K562 (cell line): Measurements from ENCODE around the gene ATXN3L. TPM values are rescaled to one million over a fixed set of nuclear protein-coding genes. Genes with fewer than 3 reads are reported as not detected.

Experiments used
- ATAC-seq: fragments of 200-7000 bp; cut with Tn5 transposase; 3 replicates; pipeline ENCODE4 v1.9.1; 2020; ENCODE audit warnings: moderate library complexity
- BruUV-seq: library from RNA; stranded (reverse); fragments of 400-500 nt; replicated peaks from 2 replicates; lab custom pipeline; 2021; lab: Mats Ljungman, UMichigan
- CTCF ChIA-PET: fragments of 300-600 bp; formaldehyde crosslinking; extraction: SDS; loops from one replicate; lab custom pipeline; 2021; ENCODE audit warnings: low intra/inter-chr PET ratio; lab: Yijun Ruan, JAX
- POLR2A ChIA-PET: fragments of 300-600, 350-650 bp; sonication (Branson Sonifier 250); formaldehyde crosslinking; extraction: SDS; loops from one replicate; lab custom pipeline; 2021; ENCODE audit warnings: antibody characterized with exemption, inconsistent platforms; lab: Yijun Ruan, JAX
- DNase-seq, 4 experiments: peaks; one replicate each; pipeline versions ENCODE4 v3.0.0 to v3.0.0-alpha.2; 2011 to 2018; ENCODE audit warnings: low spot score in 3 of 4, mixed read lengths in 3 of 4; ENCODE audit errors: extremely low read depth in 1 of 4
- FAIRE-seq: peaks from 2 replicates; lab custom pipeline; 2011; peaks lifted over from hg19 to GRCh38; lab: Jason Lieb, UNC
- H2AFZ ChIP-seq: 2 replicates; pipeline ENCODE4 v1.6.0; 2011; ENCODE audit warnings: low read depth, low read length, control low read depth, inconsistent platforms
- H3K27ac ChIP-seq: fragments of 200-600 bp; 3 replicates; pipeline ENCODE4 v1.8.0; 2011; ENCODE audit warnings: low read depth, mild to moderate bottlenecking, control low read depth, inconsistent platforms, low read length, moderate library complexity, mixed read lengths; ENCODE audit errors: extremely low read depth
- H3K27me3 ChIP-seq, 2 experiments: fragments of 300-600 bp in 1 of 2; 2 replicates in 1 of 2; 3 replicates in 1 of 2; pipeline versions ENCODE4 v1.6.0 to v1.8.0; 2011; ENCODE audit warnings: inconsistent platforms in 2 of 2, low read length in 2 of 2, mild to moderate bottlenecking in 1 of 2, mixed read lengths in 1 of 2, moderate library complexity in 1 of 2; ENCODE audit not compliant: control insufficient read depth in 2 of 2, insufficient read depth in 2 of 2
- H3K36me3 ChIP-seq: fragments of 300-600 bp; 3 replicates; pipeline ENCODE4 v1.8.0; 2011; ENCODE audit warnings: mild to moderate bottlenecking, low read length, inconsistent platforms; ENCODE audit not compliant: control insufficient read depth, insufficient read depth
- H3K4me1 ChIP-seq, 2 experiments: fragments of 200-600 bp in 1 of 2; replicated peaks in 1 of 2; 2 replicates in 1 of 2; 3 replicates in 1 of 2; pipeline versions ENCODE4 v1.5.1 to v1.8.0; 2011; ENCODE audit warnings: inconsistent platforms in 2 of 2, low read length in 2 of 2, mild to moderate bottlenecking in 1 of 2, mixed read lengths in 1 of 2, moderate library complexity in 1 of 2; ENCODE audit not compliant: control insufficient read depth in 2 of 2, insufficient read depth in 2 of 2
- H3K4me2 ChIP-seq: 2 replicates; pipeline ENCODE4 v1.6.1; 2011; ENCODE audit warnings: low read length, control low read depth, inconsistent platforms, mixed read lengths; ENCODE audit not compliant: insufficient read depth
- H3K4me3 ChIP-seq: fragments of 200-600 bp; sonication (generic), shearing (Covaris generic); 2 replicates; pipeline ENCODE4 v1.5.1; 2016; ENCODE audit warnings: control low read depth, inconsistent platforms
- H3K79me2 ChIP-seq: fragments of 200-600 bp; 3 replicates; pipeline ENCODE4 v1.8.0; 2011; ENCODE audit warnings: low read length, inconsistent platforms; ENCODE audit not compliant: control insufficient read depth, insufficient read depth
- H3K9ac ChIP-seq, 2 experiments: 2 replicates each; pipeline versions ENCODE4 v1.6.0 to v1.6.1; 2011; ENCODE audit warnings: low read depth in 2 of 2, low read length in 2 of 2, control low read depth in 1 of 2, inconsistent platforms in 1 of 2, mild to moderate bottlenecking in 1 of 2, mixed read lengths in 1 of 2; ENCODE audit not compliant: insufficient read depth in 1 of 2
- H3K9me1 ChIP-seq: one replicate; pipeline ENCODE4 v1.6.0; 2011; ENCODE audit warnings: inconsistent platforms, mild to moderate bottlenecking, low read length, moderate library complexity; ENCODE audit not compliant: control insufficient read depth, insufficient read depth
- H3K9me3 ChIP-seq: replicated peaks from 2 replicates; pipeline ENCODE4 v1.5.1; 2011; ENCODE audit warnings: low read depth, low read length, inconsistent platforms; ENCODE audit not compliant: control insufficient read depth, insufficient read depth
- H4K20me1 ChIP-seq: replicated peaks from 2 replicates; pipeline ENCODE4 v1.6.1; 2011; ENCODE audit warnings: low read length, inconsistent platforms, mixed read lengths; ENCODE audit not compliant: control insufficient read depth, insufficient read depth
- C11orf30 ChIP-seq: fragments of 450-650 bp; IDR thresholded peaks from 2 replicates; pipeline ENCODE4 v1.6.1; 2016; ENCODE audit warnings: low read depth, mild to moderate bottlenecking
- CBFA2T3 ChIP-seq: fragments of 450-650 bp; IDR thresholded peaks from 2 replicates; pipeline ENCODE4 v1.6.1; 2017
- CHAMP1 ChIP-seq: fragments of 450-650 bp; IDR thresholded peaks from 2 replicates; pipeline ENCODE4 v1.6.1; 2016; ENCODE audit warnings: mild to moderate bottlenecking
- EGR1 ChIP-seq: fragments of 450-650 bp; conservative IDR thresholded peaks from 2 replicates; pipeline ENCODE4 v1.6.1; 2017; ENCODE audit warnings: mild to moderate bottlenecking
- ETV1 ChIP-seq: fragments of 450-650 bp; conservative IDR thresholded peaks from 2 replicates; pipeline ENCODE4 v1.6.1; 2016; ENCODE audit warnings: missing genetic modification characterization, control low read depth, low read depth, missing compliant biosample characterization
- PHB ChIP-seq: fragments of 250-450 bp; sonication (Bioruptor Pico); IDR thresholded peaks from 2 replicates; pipeline ENCODE4 v1.5.0; 2021
- RBM39 ChIP-seq: fragments of 200-400 bp; formaldehyde crosslinking; optimal IDR thresholded peaks from 2 replicates; pipeline ENCODE3; 2018; ENCODE audit warnings: low read depth, low read length
- ZNF41 ChIP-seq: fragments of 250-450 bp; sonication (Bioruptor Pico); conservative IDR thresholded peaks from 2 replicates; pipeline ENCODE4 v1.4.0; 2020; ENCODE audit warnings: mild to moderate bottlenecking
- ZNF57 ChIP-seq: fragments of 450-650 bp; formaldehyde crosslinking; IDR thresholded peaks from 2 replicates; pipeline ENCODE4 v1.4.0; 2020; ENCODE audit warnings: mild to moderate bottlenecking, moderate library complexity
- WGBS: fragments of 100-300 bp; shearing (Covaris generic); methylation state at CpG from one replicate; pipeline ENCODE4 v1.1.6; 2016; ENCODE audit warnings: low coverage, mixed read lengths; ENCODE audit not compliant: insufficient coverage; ENCODE audit errors: missing lambda C conversion rate; 5-methylcytosine and 5-hydroxymethylcytosine counted together
- in situ Hi-C: fragments of 300-500 bp; cut with MboI; formaldehyde crosslinking; loops from 4 replicates; pipeline ENCODE4 v1.15.0; 2018; ENCODE audit warnings: inconsistent platforms, mixed read lengths
- intact Hi-C: fragments of 100-400 bp; cut with micrococcal nuclease; formaldehyde crosslinking; loops from 2 replicates; pipeline ENCODE4 v1.14.2; 2022
- polyA plus RNA-seq, 8 experiments: library from polyadenylated mRNA; depleted of rRNA in 4 of 8; stranded (reverse) in 5 of 8; unstranded in 3 of 8; fragments of >200 nt; fragmentation: Nextera tagmentation in 2 of 8; fragmentation: Illumina TruSeq in 1 of 8; extraction: Ambion mirVana in 2 of 8; extraction: Trizol in 1 of 8; gene quantifications; 2 replicates each; pipeline versions ENCODE4 v1.2.1 to v1.2.3, GENCODE V29; 2011 to 2014; ENCODE audit warnings: inconsistent platforms in 1 of 8, missing spikeins in 1 of 8
- total RNA-seq, 7 experiments: library from RNA; depleted of rRNA in 6 of 7; stranded (reverse); fragments of >200 nt in 6 of 7; fragmentation: Illumina TruSeq in 2 of 7; extraction: Trizol in 2 of 7; gene quantifications; 2 replicates each; pipeline versions ENCODE4 v1.2.1 to v1.2.3, GENCODE V29; 2011 to 2021; ENCODE audit warnings: low replicate concordance in 1 of 7
- TF ChIP-seq, protein P1 (sequence below): fragments of 200-800 bp; sonication (Bioruptor generic); IDR thresholded peaks from 2 replicates; pipeline ENCODE4 v1.6.1; 2017; ENCODE audit warnings: missing genetic modification characterization, missing compliant biosample characterization
- TF ChIP-seq, protein P2 (sequence below), 3 experiments: fragments of 200-800 bp in 1 of 3; fragments of 250-450 bp in 1 of 3; fragments of 450-650 bp in 1 of 3; sonication (Bioruptor Pico) in 1 of 3; sonication (Bioruptor generic) in 1 of 3; formaldehyde crosslinking in 1 of 3; IDR thresholded peaks; 2 replicates each; pipeline versions ENCODE4 v1.6.1 to v1.8.0; 2016 to 2022; ENCODE audit warnings: mild to moderate bottlenecking in 2 of 3, missing genetic modification characterization in 2 of 3, missing compliant biosample characterization in 1 of 3, moderate library complexity in 1 of 3
- TF ChIP-seq, protein P3 (sequence below): IDR thresholded peaks from 2 replicates; pipeline ENCODE4 v1.6.1; 2011; ENCODE audit not compliant: insufficient read length; ENCODE audit errors: extremely low read depth

The ATXN3L gene
- total and polyA plus RNA-seq, 9 of the 15 experiments (the other 6 are each of a cell fraction or from before 2014, with no cell fraction given): 0.04 to 0.31 TPM; not detected in 7

DNA sequence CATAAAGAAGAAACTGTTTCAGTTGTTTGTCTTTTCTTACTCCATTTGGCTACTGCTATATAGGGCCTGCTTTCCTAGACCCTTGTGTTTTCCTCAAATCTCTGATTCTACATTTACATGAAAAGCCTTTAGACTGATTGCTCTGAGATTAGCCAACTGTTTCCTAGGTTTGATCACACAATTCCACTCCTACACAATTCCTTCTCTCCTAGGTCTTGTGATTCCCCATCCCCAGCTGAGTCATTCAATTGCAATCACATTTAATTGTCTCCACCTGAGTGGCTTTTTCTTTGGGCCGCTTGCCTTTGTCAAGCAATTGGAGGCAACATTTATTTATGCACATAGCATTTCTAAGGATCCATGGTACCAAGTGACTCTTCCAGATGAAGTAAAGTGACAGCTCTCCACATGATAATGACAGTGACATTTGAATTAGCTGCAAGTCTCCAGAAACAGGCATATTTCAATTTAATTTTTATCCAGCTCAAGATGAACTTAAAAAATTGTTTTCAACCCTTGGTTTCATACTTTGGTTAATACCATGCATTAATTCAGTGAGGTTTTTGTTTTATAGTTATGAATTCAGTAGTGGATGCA is 35.8 kb downstream of the ATXN3L start (continued):
- TF ChIP-seq, protein P1, sequence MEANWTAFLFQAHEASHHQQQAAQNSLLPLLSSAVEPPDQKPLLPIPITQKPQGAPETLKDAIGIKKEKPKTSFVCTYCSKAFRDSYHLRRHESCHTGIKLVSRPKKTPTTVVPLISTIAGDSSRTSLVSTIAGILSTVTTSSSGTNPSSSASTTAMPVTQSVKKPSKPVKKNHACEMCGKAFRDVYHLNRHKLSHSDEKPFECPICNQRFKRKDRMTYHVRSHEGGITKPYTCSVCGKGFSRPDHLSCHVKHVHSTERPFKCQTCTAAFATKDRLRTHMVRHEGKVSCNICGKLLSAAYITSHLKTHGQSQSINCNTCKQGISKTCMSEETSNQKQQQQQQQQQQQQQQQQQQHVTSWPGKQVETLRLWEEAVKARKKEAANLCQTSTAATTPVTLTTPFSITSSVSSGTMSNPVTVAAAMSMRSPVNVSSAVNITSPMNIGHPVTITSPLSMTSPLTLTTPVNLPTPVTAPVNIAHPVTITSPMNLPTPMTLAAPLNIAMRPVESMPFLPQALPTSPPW (CRISPR knock-in tag): 0 out of 2 replicates have a peak, but pooled peaks have one; percentile 4

DNA sequence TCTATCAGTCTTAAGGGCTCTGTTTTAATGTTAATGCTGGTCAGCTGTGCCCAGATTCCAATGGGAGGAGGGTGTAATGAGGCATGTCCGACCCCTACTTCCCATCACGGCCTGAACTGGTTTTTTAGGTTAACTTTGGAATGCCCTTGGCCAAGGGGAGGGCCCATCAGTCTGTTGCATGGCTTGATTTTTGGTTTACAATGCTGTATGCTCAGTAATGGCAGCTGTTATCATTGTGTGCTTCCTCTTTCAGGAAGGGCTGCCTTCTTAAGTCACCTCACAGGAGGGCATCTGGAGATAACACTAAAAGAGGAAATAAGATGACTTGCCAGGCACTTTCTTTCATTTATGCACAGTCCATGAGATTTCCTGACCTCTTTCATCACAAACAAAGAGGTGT is 36.3 kb downstream of the ATXN3L start:
- H3K9me3 ChIP-seq: peaks cover 3% of the 10 kb centered on the region; the same call in 1 of the 2 replicates
- H3K9ac ChIP-seq: no peak overlapping the region
- ATAC-seq: peak; percentile 84
- no peaks in the 10 kb centered on the region for H3K36me3 ChIP-seq
- 0% methylated on average over 2 of the region's 2 CpGs for WGBS
- POLR2A ChIA-PET: no interaction called here
- intact Hi-C loops (loop anchor here (5.0 kb wide), 1 partner anchor 204 kb away; no protein-coding TSS in a partner anchor), in situ Hi-C loops (no loop called here)
- BruUV-seq: no TSS peak
- CTCF ChIA-PET: no interaction called here
- no peaks in the 10 kb centered on the region for H3K27me3 ChIP-seq
- no peaks in the 10 kb centered on the region for H3K79me2 ChIP-seq
- peak overlapping the region; percentile 66 for H2AFZ ChIP-seq
- DNase-seq: peak in 2 of 4 experiments; percentile 20 to 63
- H3K4me3 ChIP-seq: no peak overlapping the region
- no peaks in the 10 kb centered on the region for H4K20me1 ChIP-seq
- peaks cover 8 to 32% of the 10 kb centered on the region in 2 experiments; a peak in 4 of 5 replicates for H3K4me1 ChIP-seq
- peak overlapping the region; percentile 49; the same call in 2 of the 3 replicates for H3K27ac ChIP-seq
- H3K9me1 ChIP-seq: no peaks in the 10 kb centered on the region
- peak overlapping the region; percentile 30; the same call in 1 of the 2 replicates for H3K4me2 ChIP-seq
- FAIRE-seq: peak; percentile 80
- TF ChIP-seq ETV1 (peak; percentile 72), CBFA2T3 (peak; percentile 62), EGR1 (no peak), PHB (CRISPR knock-in tag) (no peak), CHAMP1 (no peak), ZNF57 (CRISPR knock-in tag) (no peak), RBM39 (no peak), C11orf30 (no peak), ZNF41 (no peak)
- TF ChIP-seq, protein P2, sequence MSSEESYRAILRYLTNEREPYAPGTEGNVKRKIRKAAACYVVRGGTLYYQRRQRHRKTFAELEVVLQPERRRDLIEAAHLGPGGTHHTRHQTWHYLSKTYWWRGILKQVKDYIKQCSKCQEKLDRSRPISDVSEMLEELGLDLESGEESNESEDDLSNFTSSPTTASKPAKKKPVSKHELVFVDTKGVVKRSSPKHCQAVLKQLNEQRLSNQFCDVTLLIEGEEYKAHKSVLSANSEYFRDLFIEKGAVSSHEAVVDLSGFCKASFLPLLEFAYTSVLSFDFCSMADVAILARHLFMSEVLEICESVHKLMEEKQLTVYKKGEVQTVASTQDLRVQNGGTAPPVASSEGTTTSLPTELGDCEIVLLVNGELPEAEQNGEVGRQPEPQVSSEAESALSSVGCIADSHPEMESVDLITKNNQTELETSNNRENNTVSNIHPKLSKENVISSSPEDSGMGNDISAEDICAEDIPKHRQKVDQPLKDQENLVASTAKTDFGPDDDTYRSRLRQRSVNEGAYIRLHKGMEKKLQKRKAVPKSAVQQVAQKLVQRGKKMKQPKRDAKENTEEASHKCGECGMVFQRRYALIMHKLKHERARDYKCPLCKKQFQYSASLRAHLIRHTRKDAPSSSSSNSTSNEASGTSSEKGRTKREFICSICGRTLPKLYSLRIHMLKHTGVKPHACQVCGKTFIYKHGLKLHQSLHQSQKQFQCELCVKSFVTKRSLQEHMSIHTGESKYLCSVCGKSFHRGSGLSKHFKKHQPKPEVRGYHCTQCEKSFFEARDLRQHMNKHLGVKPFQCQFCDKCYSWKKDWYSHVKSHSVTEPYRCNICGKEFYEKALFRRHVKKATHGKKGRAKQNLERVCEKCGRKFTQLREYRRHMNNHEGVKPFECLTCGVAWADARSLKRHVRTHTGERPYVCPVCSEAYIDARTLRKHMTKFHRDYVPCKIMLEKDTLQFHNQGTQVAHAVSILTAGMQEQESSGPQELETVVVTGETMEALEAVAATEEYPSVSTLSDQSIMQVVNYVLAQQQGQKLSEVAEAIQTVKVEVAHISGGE (CRISPR knock-in tag; IDR thresholded peaks at IDR 0.05): 0 out of 6 replicates have a peak, but pooled peaks of 1 of the 3 experiments have one; percentile 25
- TF ChIP-seq, protein P3, sequence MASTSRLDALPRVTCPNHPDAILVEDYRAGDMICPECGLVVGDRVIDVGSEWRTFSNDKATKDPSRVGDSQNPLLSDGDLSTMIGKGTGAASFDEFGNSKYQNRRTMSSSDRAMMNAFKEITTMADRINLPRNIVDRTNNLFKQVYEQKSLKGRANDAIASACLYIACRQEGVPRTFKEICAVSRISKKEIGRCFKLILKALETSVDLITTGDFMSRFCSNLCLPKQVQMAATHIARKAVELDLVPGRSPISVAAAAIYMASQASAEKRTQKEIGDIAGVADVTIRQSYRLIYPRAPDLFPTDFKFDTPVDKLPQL: no peak
